HG02678 (cell line): ENCODE results near the gene PRLH.
A peak's percentile ranks its signal among the peaks of the same experiment; 100 is the strongest.

ENCODE experiments used
- ATAC-seq: cut with Tn5 transposase; IDR thresholded peaks from one replicate; pipeline ENCODE4 v1.9.1; 2021; ENCODE audit warnings: mild to moderate bottlenecking, moderate library complexity; ENCODE audit not compliant: unreplicated experiment

Gene PRLH, protein sequence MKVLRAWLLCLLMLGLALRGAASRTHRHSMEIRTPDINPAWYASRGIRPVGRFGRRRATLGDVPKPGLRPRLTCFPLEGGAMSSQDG

DNA sequence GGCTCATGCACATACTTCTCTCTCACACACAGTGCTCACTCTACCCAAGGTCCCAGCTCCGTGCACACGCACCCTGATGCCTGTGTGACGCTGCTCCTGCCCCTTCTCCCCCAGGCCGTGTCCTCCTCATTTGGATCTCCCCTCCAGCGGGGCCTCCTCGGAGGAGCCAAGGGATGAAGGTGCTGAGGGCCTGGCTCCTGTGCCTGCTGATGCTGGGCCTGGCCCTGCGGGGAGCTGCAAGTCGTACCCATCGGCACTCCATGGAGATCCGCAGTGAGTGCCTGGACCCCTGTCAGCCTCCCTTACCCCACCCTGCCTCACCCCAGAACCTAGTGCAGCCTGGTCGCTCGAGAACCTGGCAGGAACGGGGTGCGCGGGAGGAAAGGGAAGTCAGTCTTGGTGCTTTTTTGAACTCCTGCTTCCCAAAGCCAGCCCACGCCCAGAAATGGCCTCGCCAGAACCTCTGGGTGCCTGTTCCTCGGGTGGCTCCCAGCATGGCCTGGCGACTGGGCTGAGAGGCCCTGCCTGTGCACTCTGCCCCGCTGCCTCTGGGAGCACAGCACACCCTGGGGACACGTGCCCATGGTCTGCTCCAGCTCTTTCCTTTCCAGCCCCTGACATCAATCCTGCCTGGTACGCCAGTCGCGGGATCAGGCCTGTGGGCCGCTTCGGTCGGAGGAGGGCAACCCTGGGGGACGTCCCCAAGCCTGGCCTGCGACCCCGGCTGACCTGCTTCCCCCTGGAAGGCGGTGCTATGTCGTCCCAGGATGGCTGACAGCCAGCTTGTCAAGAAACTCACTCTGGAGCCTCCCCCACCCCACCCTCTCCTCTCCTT, at the start of gene PRLH:
Gene PRLH (plus strand): TSS at position 174 of the 835 bp plus-strand sequence. CDS start 0 bp downstream, at position 174.
- ATAC-seq = no peak

DNA sequence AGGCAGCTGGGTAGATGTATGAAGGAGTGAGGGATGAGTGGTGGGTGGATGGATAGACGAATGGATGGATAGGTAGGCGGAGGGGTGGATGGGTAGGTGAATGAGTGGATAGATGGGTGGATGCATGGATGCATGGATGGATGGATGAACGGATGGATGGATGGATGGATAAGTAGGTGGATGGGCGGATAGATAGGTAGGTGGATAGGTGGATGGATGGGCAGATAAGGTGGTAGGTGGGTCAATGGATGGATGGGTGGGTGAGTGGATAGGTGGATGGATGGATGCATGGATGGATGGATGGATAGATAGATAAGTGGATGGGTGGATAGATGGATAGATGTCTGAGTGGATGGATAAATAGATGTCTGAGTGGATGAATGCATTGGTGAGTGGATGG, 49.2 kb upstream of the PRLH start:
- ATAC-seq = no peak

DNA sequence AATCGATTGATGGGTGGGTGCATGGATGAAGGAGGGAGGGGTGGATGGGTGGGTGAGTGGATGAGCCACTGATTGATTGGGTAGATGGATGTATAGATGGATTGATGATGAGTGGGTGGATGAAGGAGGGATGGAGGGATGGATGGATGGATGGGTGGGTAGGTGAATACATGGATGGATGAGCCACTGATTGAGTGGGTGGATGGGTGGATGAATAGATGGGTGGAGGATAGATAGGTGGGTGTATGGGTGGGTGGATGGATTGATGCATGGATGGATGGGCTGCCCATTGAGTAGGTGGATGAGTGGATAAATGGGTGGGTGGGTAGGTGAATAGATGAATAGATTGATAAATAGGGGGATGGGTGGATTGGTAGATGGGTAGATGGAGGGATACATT, 48.4 kb upstream of the PRLH start:
- ATAC-seq = no peak

DNA sequence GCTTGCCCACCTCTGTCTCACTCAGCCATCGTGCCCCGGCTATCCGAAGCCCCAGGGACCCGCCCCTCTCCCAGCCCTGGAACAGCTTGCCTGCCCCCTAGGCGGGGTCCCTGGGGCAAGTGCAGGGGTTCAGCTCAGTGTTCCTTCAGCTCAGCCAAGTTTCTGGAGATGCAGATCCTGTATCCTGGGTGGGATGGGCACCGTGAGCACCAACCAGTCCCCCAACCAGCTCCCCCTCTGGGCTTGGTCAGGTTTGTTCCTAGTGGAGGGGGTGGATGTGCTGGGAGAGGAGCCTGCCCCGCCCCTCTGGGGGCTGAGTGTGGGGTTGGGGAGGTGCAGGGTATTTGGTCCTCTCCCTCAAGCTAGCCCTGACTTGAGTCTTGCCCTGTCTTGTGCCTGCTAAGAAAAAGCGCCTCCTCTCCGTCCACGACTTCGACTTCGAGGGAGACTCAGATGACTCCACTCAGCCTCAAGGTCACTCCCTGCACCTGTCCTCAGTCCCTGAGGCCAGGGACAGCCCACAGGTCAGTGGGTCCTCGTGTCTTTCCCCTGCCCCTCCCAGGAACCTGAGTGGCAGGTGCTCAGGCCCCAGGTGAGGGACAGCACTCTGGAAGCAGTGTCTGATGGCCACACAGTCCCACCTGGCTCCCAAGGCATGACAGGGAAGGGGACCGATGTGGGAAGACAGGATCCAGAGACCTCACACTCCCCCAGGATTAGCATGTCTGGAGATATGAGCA, 46.7 kb upstream of the PRLH start:
- no peak for ATAC-seq

DNA sequence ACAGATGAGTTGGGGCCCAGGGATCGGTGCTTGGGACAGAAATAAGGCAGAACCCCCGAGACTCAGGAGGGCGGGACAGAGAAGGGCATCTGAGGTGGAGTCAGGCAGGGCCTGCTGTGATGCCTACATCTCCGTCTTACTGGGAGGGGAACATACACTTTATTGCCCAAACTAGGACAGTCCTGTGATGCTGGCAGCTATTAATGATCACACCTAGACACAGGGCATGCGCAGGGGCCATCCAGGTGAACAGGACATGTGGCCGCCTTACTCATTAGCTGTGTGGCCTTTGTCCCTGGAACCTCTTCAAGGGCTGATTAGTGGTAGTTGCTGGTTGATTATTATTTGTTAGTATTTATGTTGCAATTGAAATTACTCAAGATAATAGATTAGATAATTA, 46.1 kb upstream of the PRLH start:
- no peak for ATAC-seq

DNA sequence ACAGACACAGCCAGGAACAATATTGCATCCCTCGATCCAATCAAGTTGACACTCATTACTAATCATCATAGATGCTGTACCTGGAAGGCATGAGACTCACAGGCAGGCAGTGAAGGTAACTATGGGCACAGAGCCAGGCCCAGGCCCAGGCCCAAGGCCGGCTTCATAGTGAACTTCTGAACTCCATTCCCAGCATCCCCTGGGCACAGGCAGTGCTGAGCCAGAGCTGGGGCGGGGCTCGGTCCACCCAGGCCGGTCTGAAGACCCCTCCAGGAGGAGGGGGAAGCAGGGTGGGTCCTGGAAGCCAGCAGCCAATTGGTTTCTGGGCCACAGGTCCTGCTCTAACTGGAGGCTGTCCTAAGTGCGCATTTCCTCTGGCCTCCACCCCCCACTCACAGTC, 41.7 kb upstream of the PRLH start:
- no peak for ATAC-seq

DNA sequence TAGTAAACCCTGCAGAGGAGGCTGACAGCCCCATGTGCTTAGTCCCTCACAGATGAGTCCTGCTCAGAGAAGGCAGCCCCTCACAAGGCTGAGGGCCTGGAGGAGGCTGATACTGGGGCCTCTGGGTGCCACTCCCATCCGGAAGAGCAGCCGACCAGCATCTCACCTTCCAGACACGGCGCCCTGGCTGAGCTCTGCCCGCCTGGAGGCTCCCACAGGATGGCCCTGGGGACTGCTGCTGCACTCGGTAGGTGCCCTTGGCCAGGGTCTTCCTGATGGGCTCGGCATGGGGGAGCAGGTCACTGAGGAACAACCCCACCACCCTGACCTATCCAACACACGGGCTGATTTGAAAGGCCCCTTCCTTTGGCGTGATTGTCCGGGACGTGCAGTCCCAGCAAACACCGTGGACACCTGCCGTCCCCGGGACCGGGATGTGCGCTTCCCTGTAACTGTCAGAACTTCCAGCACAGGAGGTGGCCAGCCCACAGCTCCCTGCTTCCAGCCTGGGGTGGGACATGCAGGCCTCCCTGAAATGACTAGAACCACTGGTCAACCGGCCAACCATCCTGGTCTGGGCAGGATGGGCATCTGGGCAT, 40.7 kb upstream of the PRLH start:
- ATAC-seq = no peak

DNA sequence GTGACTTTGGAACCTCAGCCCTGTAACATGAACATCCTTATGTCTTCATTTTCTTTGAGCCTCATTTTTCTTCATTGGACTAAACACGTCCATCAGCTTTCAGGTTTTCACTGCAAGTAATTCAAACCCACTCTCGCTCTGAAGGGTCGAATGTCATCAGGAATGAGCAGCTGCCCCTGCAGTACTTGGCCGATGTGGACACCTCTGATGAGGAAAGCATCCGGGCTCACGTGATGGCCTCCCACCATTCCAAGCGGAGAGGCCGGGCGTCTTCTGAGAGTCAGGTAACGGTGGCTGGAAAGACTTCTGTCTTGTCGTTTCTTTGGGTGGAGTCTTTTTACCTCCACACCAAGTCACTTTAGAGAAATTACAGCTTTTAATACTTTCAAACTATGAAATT, 39.1 kb upstream of the PRLH start:
- ATAC-seq = no peak

DNA sequence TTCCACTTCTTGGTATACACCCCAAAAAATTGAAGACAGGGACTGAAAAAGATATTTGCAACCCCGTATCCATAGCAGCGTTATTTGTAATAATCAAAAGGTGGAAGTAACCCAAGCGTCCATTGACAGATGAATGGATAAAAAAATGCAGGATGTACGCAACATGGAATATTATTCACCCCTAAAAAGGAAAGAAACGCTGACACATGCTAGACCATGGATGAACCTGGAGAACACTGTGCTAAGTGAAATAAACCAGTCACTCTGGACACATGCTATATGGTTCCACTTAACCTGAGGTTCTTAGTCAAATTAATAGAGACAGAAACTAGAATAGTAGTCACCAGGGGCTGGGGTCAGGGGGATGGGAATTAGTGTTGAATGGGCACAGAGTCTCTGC, 38.6 kb upstream of the PRLH start:
- no peak for ATAC-seq

DNA sequence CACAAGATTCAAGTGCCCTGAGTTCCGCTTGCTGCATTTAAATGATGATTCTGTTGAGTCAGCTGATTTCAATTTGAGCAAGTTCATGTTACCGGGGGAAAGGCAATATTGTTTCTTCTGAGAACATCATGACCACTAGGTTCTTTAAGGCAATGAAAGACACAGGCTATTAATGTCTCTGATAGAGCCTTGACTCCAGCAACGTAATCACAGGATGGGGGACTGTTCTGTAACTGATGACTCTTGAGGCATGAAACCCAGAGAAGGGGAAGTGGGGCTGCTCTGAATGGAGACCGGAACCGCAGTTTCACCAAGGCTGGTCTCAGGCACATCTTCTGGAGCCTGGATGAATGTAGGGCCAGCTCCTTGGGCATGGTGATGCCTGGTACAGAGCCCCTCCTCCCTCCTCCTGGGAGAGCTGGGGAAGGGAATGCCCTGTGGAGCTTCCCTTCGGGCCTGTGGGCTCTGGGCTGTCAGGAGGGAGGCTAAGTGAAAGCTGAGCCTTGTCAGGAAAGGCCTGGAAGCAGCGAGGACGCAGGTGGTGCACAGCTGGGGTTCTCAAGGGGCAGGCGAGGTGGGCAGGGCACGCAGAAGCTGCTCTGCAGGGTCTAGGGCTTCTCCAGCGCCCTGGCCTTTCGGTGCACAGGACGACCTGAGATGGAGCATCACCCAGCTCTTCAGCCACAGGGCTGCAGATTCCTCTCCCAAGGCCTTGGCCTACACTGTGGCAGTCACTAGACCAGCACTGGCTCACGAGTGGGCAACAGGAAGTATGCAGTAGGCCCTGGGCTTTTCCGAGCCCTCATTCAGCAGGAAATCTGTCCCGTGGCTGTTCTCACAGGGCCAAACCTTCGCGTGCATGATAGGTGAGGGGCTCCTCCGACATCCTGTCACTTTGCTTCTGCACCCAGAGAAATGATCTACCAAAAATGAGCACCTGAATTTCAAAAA, 36.6 kb upstream of the PRLH start:
- peak; percentile 68 for ATAC-seq

DNA sequence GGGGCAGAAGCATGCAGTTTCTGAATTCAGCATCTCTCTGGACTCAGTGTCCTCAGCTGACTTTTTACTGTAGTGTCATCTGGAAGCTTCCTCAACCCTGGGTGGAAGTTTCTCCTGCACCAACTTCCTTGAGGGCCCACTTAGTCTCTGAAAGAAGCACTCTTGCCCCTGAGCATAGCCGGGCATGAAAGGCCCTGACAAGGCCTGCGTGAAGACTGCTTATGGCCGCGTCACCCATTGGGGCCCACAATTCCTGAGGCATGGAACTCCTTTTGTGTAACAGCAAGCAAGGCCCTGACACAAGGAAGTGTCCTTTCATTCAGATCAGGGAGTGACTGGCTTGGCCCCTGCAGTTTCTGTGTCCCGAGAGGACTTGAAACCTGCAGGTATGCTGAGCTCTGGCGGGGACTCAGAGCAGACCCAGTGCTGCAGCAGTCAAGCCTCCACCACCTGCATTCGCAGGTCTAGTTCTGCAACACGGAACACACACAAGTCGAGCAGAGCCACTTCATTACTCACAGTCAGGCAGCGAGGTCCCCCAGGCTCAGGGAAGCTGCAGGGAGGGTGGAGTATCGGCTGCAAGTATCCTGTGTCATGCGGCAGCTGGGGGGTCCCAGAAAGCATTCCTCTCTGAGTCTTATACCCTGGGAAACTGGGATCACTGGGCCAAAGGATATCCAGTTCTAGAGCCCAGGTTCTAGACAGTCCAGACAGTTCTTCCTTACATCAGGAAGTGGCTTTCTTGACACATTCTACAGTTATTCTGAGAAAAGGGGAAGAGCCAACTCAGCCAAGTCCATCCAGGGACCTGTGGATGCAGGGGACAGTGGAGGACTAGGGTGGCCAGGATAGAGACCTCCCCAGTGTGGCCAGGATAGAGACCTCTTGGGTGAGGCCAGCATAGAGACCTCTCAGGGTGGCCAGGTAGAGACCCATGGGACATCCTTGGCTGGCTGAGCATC, 35.6 kb upstream of the PRLH start:
- peak; percentile 77 for ATAC-seq

DNA sequence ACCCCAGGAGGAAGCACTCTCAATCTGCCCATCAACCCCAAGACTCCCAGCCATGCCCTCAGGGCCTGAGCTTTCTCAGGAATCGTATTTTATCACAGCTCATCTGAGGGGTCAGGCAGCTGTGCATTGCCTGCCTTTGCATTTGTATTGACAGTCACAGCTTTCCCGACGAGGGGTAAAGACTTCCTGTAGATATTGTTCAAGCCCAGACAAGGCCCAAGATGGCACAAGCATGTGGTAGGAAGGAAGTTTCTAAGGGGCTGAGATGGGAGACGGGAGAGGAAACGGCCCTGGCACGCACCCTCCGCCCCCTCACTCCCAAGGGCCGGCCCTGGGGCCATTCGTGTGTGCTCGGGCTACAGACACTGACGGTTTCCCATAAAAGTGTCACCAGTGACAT, 34.2 kb upstream of the PRLH start:
- no peak for ATAC-seq

DNA sequence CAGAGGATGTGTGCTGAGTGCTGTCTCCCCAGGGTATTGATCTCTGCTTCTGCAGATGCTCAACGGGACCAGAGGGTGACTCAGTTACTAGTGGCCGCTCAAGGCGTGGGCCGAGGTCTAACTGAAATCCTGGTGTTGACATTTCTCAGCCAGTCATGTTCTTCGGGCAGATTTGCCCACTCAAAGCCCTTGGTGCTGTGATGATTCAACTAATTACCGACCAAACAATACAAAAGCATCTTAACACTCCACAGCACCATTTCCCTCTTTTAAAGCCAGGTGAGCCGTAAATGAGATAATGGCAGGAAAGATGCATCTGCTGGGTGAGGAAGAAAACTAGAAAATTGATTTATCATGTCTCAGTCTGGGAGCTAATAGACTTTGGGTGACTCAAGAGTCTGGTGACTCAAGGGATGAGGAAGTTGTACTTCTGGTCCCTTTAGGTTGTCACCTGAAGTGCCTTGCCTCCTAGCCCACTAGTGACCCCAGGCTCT, 32.7 kb upstream of the PRLH start:
- no peak for ATAC-seq

DNA sequence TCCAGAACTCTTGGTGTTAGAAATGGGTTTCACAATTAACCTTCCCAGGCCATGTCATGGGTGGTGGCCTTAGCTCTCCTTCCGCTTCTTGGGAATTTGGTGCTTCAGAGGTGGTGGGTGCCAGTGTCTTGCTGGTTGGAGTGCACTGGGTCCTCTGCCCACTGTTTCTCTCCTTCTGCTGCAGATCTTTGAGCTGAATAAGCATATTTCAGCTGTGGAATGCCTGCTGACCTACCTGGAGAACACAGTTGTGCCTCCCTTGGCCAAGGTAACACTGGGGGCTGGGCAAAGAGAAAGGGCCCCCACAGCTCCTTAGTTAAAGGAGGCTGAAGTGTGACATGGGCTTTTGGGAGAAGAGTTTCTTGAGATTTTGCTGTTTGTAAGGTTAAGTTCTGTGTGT, 32.0 kb upstream of the PRLH start:
- no peak for ATAC-seq

DNA sequence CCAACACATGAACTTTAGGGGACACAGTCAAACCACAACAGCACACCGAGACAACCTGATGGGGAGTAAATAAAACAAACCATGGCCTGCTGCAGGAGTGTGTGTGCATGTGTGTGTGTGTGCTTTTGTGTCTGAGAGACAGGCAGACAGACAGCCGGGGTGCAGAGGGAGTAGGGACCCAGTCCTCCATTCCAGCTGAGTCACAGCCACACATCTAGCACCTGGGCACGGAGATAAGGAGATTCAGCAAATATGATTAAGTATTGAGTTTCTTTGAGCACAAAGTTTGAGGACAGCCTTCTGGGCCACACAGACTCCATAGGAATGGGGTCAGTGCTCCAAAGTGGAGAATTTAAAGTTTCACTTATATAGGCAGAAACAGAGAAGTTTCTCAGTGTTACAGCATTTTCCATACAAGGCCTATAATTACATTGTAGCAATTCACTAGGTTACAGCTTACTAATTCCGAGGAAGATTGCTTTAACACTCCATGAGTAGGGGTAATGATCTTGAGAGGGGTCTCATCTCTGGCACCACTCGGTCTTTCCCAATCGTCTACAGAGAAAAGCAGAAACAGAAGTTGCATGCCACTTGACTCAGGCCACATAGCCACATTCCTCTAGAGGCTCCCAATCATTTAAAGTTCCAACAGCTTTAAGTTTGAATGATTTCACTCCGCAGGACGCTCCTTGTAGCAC, 30.8 kb upstream of the PRLH start:
- ATAC-seq = no peak

DNA sequence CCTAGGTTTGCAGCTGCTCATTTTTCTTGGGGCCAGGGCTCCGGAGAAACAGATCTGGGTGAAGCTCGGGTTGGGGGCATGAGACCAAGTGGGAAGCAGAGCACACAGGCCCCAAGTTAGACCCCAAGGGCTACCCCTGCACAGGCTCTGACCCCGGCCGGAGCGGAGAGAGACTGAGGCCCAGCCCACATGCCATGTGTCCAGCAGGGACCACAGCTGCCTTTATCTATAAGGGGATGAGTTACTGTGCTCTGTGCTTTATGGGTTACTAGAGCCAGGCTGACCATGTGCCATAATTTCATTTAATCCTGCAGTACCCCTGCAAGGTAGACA, 30.3 kb upstream of the PRLH start:
- ATAC-seq = no peak

DNA sequence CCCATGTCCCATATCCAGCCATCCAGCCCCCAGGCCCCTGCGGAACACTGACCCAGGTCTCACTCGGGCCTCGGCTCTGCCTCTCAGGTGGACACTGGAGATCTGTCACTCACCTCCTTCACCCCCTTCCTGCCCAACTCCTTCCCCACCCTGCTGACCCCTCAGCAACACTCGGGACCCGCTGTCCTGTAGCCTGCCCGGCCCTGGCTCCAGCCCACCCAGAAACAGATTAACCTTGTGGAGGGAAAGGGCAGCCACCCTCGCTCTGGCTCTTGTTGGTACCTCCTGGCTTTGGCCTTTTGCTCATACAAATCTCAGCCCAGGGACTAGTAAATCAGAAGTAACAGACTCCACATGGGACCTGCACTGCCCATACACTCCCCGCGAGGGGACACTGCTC, 29.8 kb upstream of the PRLH start:
- no peak for ATAC-seq

DNA sequence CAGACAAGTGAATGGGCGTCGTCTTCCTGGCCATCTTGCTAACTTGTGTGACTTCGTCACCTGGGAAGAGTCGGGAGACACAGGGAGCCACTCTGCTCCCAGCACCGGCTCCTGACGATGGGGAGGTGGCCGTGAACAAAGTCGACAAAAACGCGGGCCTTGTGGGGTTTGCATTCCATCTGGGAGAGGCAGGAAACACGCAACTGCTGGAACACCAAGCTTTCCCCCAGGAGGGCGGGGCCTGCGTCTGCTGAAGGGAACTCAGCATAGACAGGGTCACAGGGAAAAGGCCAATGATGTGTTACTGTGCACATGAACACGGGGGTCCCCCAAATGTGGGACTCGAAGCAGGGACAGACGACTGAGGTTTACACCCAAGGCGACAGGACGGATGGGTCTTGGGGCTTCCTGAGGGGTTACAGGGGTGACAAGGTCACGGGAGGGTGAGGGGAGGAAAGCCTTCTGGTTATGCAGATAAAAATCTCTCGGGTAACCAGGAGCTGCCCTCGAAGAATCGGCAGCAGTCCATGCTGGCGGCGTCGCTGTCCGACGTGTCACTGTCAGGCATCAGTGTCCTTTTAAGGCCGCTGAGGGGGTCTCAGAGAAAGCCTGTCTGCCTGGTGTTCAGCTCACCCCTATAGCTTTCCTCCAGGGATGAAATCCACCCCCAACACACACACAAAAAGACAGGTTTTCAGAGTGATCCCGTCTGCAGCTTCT, 28.2 kb upstream of the PRLH start:
- ATAC-seq = no peak
